Neural cell (in vitro differentiated cells): Measurements from ENCODE around the gene RPL27.

ENCODE experiments used
- CTCF ChIP-seq: fragments of 450-650 bp; IDR thresholded peaks from 2 replicates; pipeline ENCODE4 v1.5.1; 2014; ENCODE audit warnings: antibody characterized with exemption, mild to moderate bottlenecking, moderate library complexity; ENCODE audit not compliant: poor library complexity, severe bottlenecking
- EZH2 ChIP-seq: fragments of 200-600, 300-800 bp; shearing (Covaris generic), sonication (generic); IDR thresholded peaks from 2 replicates; pipeline ENCODE4 v1.6.1; 2014; ENCODE audit warnings: antibody characterized with exemption, low read length, borderline replicate concordance, mild to moderate bottlenecking; ENCODE audit not compliant: insufficient read depth, poor library complexity, severe bottlenecking
- MXI1 ChIP-seq: fragments of 450-650 bp; conservative IDR thresholded peaks from 2 replicates; pipeline ENCODE4 v1.6.1; 2014; ENCODE audit warnings: antibody characterized with exemption, mild to moderate bottlenecking; ENCODE audit not compliant: poor library complexity, severe bottlenecking
- POLR2AphosphoS5 ChIP-seq: IDR thresholded peaks from 2 replicates; pipeline ENCODE4 v1.6.1; 2012
- TAF1 ChIP-seq: IDR thresholded peaks from 2 replicates; pipeline ENCODE4 v1.6.1; 2012; ENCODE audit warnings: low read depth

GRCh38 chr17:42997984-42998938, at the start of gene RPL27:
- TF ChIP-seq CTCF (peak; percentile 93), MXI1 (peak; percentile 97), POLR2AphosphoS5 (peak; percentile 86), TAF1 (peak; percentile 73), EZH2 (no peak)
